Thoracic aorta (tissue), 2 donors: ENCODE results near the gene EPRS1. TPM values are rescaled to one million over a fixed set of nuclear protein-coding genes. Genes with fewer than 3 reads are reported as not detected.

ENCODE experiments used
- ATAC-seq: fragments of 150-250 bp; one replicate; pipeline ENCODE4 v1.8.0; 2017; ENCODE audit warnings: low read depth; ENCODE audit not compliant: insufficient number of reproducible peaks, low FRiP score
- DNase-seq: peaks from one replicate; pipeline ENCODE4 v3.0.0-alpha.2; 2020; ENCODE audit warnings: low spot score
- H3K27ac ChIP-seq, 2 donors: fragments of 200-600 bp; sonication (generic); 1 replicate in 1 of 2; 2 replicates in 1 of 2; pipeline ENCODE4 v1.5.1; 2016; ENCODE audit warnings: mild to moderate bottlenecking in 2 of 2, moderate library complexity in 2 of 2
- H3K27me3 ChIP-seq: fragments of 200-600 bp; sonication (generic); replicated peaks from 2 replicates; pipeline ENCODE4 v1.6.0; 2016; ENCODE audit warnings: mild to moderate bottlenecking; ENCODE audit not compliant: insufficient read depth
- H3K36me3 ChIP-seq: fragments of 200-600 bp; sonication (generic); one replicate; pipeline ENCODE4 v1.5.1; 2016
- H3K4me1 ChIP-seq, 2 donors: fragments of 200-600 bp; sonication (generic); 1 replicate in 1 of 2; 2 replicates in 1 of 2; pipeline versions ENCODE4 v1.5.1 to v1.6.0; 2016; ENCODE audit warnings: low read depth in 2 of 2, mild to moderate bottlenecking in 1 of 2; ENCODE audit not compliant: control insufficient read depth in 1 of 2
- H3K4me3 ChIP-seq: fragments of 200-600 bp; sonication (generic); 2 replicates; pipeline ENCODE4 v1.5.1; 2016; ENCODE audit warnings: mild to moderate bottlenecking
- H3K9me3 ChIP-seq: fragments of 200-600 bp; sonication (generic); 2 replicates; pipeline ENCODE4 v1.5.1; 2016
- total RNA-seq, 2 donors: library from RNA; depleted of rRNA; stranded (reverse); fragments of >200 nt; gene quantifications; one replicate each; pipeline versions ENCODE4 v1.1.0 to v1.2.3, GENCODE V29; 2016
- TF ChIP-seq, protein P1 (sequence below): fragments of 200-600 bp; sonication (generic); IDR thresholded peaks from one replicate; pipeline ENCODE4 v1.5.1; 2019; ENCODE audit warnings: antibody characterized with exemption

Gene EPRS1
- 10 to 100 TPM; 35.1 to 47.6 TPM for total RNA-seq

GRCh38 chr1:220046052-220046930, at the start of gene EPRS1:
TSS of gene EPRS1 (minus strand) at chr1:220046505. CDS start at chr1:220046388, 117 bp downstream.
- Histone ChIP-seq H3K4me1 (peaks cover 10 to 28% of the 10 kb centered on the region in 2 donors), H3K27ac (peak within 1 kb of the TSS; percentile 85 to 86), H3K4me3 (peak within 1 kb of the TSS; percentile 87), H3K27me3 (no peaks in the 10 kb centered on the region), H3K36me3 (no peaks in the 10 kb centered on the region), H3K9me3 (no peaks in the 10 kb centered on the region)
- peak; percentile 74 for DNase-seq
- ATAC-seq, result peak; percentile 96
- TF ChIP-seq, protein P1, sequence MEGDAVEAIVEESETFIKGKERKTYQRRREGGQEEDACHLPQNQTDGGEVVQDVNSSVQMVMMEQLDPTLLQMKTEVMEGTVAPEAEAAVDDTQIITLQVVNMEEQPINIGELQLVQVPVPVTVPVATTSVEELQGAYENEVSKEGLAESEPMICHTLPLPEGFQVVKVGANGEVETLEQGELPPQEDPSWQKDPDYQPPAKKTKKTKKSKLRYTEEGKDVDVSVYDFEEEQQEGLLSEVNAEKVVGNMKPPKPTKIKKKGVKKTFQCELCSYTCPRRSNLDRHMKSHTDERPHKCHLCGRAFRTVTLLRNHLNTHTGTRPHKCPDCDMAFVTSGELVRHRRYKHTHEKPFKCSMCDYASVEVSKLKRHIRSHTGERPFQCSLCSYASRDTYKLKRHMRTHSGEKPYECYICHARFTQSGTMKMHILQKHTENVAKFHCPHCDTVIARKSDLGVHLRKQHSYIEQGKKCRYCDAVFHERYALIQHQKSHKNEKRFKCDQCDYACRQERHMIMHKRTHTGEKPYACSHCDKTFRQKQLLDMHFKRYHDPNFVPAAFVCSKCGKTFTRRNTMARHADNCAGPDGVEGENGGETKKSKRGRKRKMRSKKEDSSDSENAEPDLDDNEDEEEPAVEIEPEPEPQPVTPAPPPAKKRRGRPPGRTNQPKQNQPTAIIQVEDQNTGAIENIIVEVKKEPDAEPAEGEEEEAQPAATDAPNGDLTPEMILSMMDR, result peak; percentile 88

- DNase-seq (no peak), ATAC-seq (peak; percentile 76)
- H3K27me3 ChIP-seq, result no peaks in the 10 kb centered on the region
- TF ChIP-seq, protein P1, result no peak
- H3K36me3 ChIP-seq, result peaks cover 4% of the 10 kb centered on the region
- H3K27ac ChIP-seq, result peak within 1 kb of the TSS; percentile 73 to 81
- H3K4me3 ChIP-seq, result peak within 1 kb of the TSS; percentile 100
- H3K4me1 ChIP-seq, result peaks cover 13 to 21% of the 10 kb centered on the region in 2 donors
- H3K9me3 ChIP-seq, result no peaks in the 10 kb centered on the region
Observed at GRCh38 chr1:220094016-220094911, 48.0 kb upstream of the EPRS1 start, which contains the start of gene IARS2. TSS of gene IARS2 (plus strand) at chr1:220094132. CDS start at chr1:220094217, 85 bp downstream.

GRCh38 chr1:220093361-220094015, 47.2 kb upstream of the EPRS1 start:
- Histone ChIP-seq H3K36me3 (peaks cover 4% of the 10 kb centered on the region), H3K27me3 (no peaks in the 10 kb centered on the region), H3K9me3 (no peaks in the 10 kb centered on the region), H3K27ac (peak overlapping the region in 1 of 2 donors; percentile 56), H3K4me1 (peaks cover 13 to 25% of the 10 kb centered on the region in 2 donors), H3K4me3 (peak overlapping the region; percentile 100)
- no peak for ATAC-seq
- peak; percentile 64 for DNase-seq
- TF ChIP-seq, protein P1, result no peak

- DNase-seq, result no peak
- no peak overlapping the region for H3K4me3 ChIP-seq
- H3K4me1 ChIP-seq, result peaks cover 13 to 32% of the 10 kb centered on the region in 2 donors
- no peaks in the 10 kb centered on the region for H3K27me3 ChIP-seq
- H3K27ac ChIP-seq, result no peak overlapping the region
- no peaks in the 10 kb centered on the region for H3K36me3 ChIP-seq
- TF ChIP-seq, protein P1, result no peak
- ATAC-seq, result no peak
- H3K9me3 ChIP-seq, result no peaks in the 10 kb centered on the region
Observed at GRCh38 chr1:220092694-220093093, 46.4 kb upstream of the EPRS1 start.
